SK-N-SH treated with all-trans-retinoic acid at 6 μM for 48 hours (cell line): Measurements from ENCODE around the gene BHMT2.
A peak's percentile ranks its signal among the peaks of the same experiment; 100 is the strongest.

ENCODE experiments used
- ATAC-seq: fragments of 200-7000 bp; cut with Tn5 transposase; 3 replicates; pipeline ENCODE4 v1.9.1; 2020; ENCODE audit warnings: mild to moderate bottlenecking, moderate library complexity
- BACH2 ChIP-seq: fragments of 250-450 bp; sonication (Bioruptor Pico); IDR thresholded peaks from 2 replicates; pipeline ENCODE4 v1.9.0; 2021; ENCODE audit warnings: mild to moderate bottlenecking, borderline replicate concordance
- CSDC2 ChIP-seq: fragments of 250-450 bp; sonication (Bioruptor Pico); IDR thresholded peaks from 2 replicates; pipeline ENCODE4 v1.5.0; 2020; ENCODE audit warnings: mild to moderate bottlenecking, moderate library complexity
- ESRRG ChIP-seq: fragments of 250-450 bp; sonication (Bioruptor Pico); IDR thresholded peaks from 2 replicates; pipeline ENCODE4 v1.6.1; 2021; ENCODE audit warnings: mild to moderate bottlenecking
- GLIS3 ChIP-seq: fragments of 250-450 bp; sonication (Bioruptor Pico); IDR thresholded peaks from 2 replicates; pipeline ENCODE4 v1.5.0; 2020; ENCODE audit warnings: mild to moderate bottlenecking, moderate library complexity
- ISL1 ChIP-seq: fragments of 250-450 bp; sonication (Bioruptor Pico); IDR thresholded peaks from 2 replicates; pipeline ENCODE4 v2.1.2; 2022; ENCODE audit warnings: mild to moderate bottlenecking, moderate library complexity
- OSR1 ChIP-seq: fragments of 250-450 bp; sonication (Bioruptor Pico); IDR thresholded peaks from 2 replicates; pipeline ENCODE4 v1.8.0; 2022; ENCODE audit warnings: moderate library complexity, mild to moderate bottlenecking, inconsistent platforms
- POU6F1 ChIP-seq: fragments of 250-450 bp; sonication (Bioruptor Pico); IDR thresholded peaks from 2 replicates; pipeline ENCODE4 v1.8.0; 2021; ENCODE audit warnings: low read depth, mild to moderate bottlenecking, moderate library complexity, borderline replicate concordance
- PPARA ChIP-seq: fragments of 250-450 bp; sonication (Bioruptor Pico); IDR thresholded peaks from 2 replicates; pipeline ENCODE4 v1.5.0; 2020; ENCODE audit warnings: mild to moderate bottlenecking, borderline replicate concordance
- RARB ChIP-seq: fragments of 250-450 bp; sonication (Bioruptor Pico); IDR thresholded peaks from 2 replicates; pipeline ENCODE4 v1.8.0; 2021; ENCODE audit warnings: mild to moderate bottlenecking, moderate library complexity
- TCF4 ChIP-seq: fragments of 250-450 bp; sonication (Bioruptor Pico); IDR thresholded peaks from 2 replicates; pipeline ENCODE4 v1.8.0; 2021; ENCODE audit warnings: mild to moderate bottlenecking, moderate library complexity, borderline replicate concordance
- TOX ChIP-seq: fragments of 250-450 bp; sonication (Bioruptor Pico); IDR thresholded peaks from 2 replicates; pipeline ENCODE4 v1.8.0; 2021; ENCODE audit warnings: mild to moderate bottlenecking, moderate library complexity, borderline replicate concordance
- ZC3H10 ChIP-seq: fragments of 250-450 bp; sonication (Bioruptor Pico); IDR thresholded peaks from 2 replicates; pipeline ENCODE4 v1.5.1; 2021; ENCODE audit warnings: mild to moderate bottlenecking, moderate library complexity
- ZFP3 ChIP-seq: fragments of 250-450 bp; sonication (Bioruptor Pico); IDR thresholded peaks from 2 replicates; pipeline ENCODE4 v1.5.0; 2020; ENCODE audit warnings: mild to moderate bottlenecking, moderate library complexity
- ZFP30 ChIP-seq: fragments of 450-650 bp; formaldehyde crosslinking; IDR thresholded peaks from 2 replicates; pipeline ENCODE4 v1.5.0; 2022; ENCODE audit warnings: mild to moderate bottlenecking, moderate library complexity
- ZNF565 ChIP-seq: fragments of 450-650 bp; formaldehyde crosslinking; conservative IDR thresholded peaks from 2 replicates; pipeline ENCODE4 v1.5.0; 2020; ENCODE audit warnings: low read depth, mild to moderate bottlenecking, moderate library complexity
- ZNF8 ChIP-seq: fragments of 450-650 bp; formaldehyde crosslinking; IDR thresholded peaks from 2 replicates; pipeline ENCODE4 v1.5.0; 2020; ENCODE audit warnings: mild to moderate bottlenecking, moderate library complexity
- TF ChIP-seq, protein P1 (sequence below): fragments of 250-450 bp; sonication (Bioruptor Pico); IDR thresholded peaks from 2 replicates; pipeline ENCODE4 v1.5.0; 2020; ENCODE audit warnings: mild to moderate bottlenecking, moderate library complexity
- TF ChIP-seq, protein P2 (sequence below): fragments of 250-450 bp; sonication (Bioruptor Pico); IDR thresholded peaks from 2 replicates; pipeline ENCODE4 v1.5.1; 2021; ENCODE audit warnings: mild to moderate bottlenecking, moderate library complexity
- TF ChIP-seq, protein P3 (sequence below): fragments of 250-450 bp; sonication (Bioruptor Pico); IDR thresholded peaks from 2 replicates; pipeline ENCODE4 v1.5.1; 2020; ENCODE audit warnings: low read depth, mild to moderate bottlenecking, moderate library complexity

Gene BHMT2

GRCh38 chr5:79042188-79042587 lies 27.4 kb upstream of the BHMT2 start:
- no peak for TF ChIP-seq GLIS3 (CRISPR knock-in tag)
- TF ChIP-seq, protein P1, sequence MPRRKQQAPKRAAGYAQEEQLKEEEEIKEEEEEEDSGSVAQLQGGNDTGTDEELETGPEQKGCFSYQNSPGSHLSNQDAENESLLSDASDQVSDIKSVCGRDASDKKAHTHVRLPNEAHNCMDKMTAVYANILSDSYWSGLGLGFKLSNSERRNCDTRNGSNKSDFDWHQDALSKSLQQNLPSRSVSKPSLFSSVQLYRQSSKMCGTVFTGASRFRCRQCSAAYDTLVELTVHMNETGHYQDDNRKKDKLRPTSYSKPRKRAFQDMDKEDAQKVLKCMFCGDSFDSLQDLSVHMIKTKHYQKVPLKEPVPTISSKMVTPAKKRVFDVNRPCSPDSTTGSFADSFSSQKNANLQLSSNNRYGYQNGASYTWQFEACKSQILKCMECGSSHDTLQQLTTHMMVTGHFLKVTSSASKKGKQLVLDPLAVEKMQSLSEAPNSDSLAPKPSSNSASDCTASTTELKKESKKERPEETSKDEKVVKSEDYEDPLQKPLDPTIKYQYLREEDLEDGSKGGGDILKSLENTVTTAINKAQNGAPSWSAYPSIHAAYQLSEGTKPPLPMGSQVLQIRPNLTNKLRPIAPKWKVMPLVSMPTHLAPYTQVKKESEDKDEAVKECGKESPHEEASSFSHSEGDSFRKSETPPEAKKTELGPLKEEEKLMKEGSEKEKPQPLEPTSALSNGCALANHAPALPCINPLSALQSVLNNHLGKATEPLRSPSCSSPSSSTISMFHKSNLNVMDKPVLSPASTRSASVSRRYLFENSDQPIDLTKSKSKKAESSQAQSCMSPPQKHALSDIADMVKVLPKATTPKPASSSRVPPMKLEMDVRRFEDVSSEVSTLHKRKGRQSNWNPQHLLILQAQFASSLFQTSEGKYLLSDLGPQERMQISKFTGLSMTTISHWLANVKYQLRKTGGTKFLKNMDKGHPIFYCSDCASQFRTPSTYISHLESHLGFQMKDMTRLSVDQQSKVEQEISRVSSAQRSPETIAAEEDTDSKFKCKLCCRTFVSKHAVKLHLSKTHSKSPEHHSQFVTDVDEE (CRISPR knock-in tag): no peak
- ATAC-seq: no peak

DNA sequence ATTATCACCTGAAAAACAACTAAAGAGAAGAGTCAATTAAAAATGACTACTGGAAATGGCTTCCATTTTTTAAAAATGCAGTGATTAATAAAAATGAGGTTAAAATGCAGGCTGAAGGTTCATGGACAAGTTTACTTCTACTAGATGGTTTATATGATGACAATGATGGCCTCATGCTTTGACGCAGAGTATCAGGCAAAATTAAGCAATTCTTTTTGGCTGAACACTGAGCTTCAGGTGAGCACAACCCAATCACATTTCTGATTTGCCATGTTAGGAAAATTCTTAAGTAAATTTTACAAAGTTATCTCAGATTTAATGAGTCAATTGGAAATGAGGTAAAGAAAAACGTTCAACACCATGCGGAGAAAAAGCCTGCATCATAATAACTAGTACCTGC lies 22.4 kb upstream of the BHMT2 start:
- ATAC-seq: no peak
- TF ChIP-seq ZFP3 (CRISPR knock-in tag): no peak
- TF ChIP-seq RARB (CRISPR knock-in tag): no peak
- TF ChIP-seq CSDC2 (CRISPR knock-in tag): no peak
- TF ChIP-seq, protein P2, sequence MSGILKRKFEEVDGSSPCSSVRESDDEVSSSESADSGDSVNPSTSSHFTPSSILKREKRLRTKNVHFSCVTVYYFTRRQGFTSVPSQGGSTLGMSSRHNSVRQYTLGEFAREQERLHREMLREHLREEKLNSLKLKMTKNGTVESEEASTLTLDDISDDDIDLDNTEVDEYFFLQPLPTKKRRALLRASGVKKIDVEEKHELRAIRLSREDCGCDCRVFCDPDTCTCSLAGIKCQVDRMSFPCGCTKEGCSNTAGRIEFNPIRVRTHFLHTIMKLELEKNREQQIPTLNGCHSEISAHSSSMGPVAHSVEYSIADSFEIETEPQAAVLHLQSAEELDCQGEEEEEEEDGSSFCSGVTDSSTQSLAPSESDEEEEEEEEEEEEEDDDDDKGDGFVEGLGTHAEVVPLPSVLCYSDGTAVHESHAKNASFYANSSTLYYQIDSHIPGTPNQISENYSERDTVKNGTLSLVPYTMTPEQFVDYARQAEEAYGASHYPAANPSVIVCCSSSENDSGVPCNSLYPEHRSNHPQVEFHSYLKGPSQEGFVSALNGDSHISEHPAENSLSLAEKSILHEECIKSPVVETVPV (CRISPR knock-in tag): no peak
- TF ChIP-seq ZNF565: no peak
- no peak for TF ChIP-seq POU6F1 (CRISPR knock-in tag)
- no peak for TF ChIP-seq ISL1 (CRISPR knock-in tag)
- TF ChIP-seq, protein P3, sequence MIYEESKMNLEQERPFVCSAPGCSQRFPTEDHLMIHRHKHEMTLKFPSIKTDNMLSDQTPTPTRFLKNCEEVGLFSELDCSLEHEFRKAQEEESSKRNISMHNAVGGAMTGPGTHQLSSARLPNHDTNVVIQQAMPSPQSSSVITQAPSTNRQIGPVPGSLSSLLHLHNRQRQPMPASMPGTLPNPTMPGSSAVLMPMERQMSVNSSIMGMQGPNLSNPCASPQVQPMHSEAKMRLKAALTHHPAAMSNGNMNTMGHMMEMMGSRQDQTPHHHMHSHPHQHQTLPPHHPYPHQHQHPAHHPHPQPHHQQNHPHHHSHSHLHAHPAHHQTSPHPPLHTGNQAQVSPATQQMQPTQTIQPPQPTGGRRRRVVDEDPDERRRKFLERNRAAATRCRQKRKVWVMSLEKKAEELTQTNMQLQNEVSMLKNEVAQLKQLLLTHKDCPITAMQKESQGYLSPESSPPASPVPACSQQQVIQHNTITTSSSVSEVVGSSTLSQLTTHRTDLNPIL (CRISPR knock-in tag): no peak
- TF ChIP-seq ZC3H10 (CRISPR knock-in tag): no peak
- no peak for TF ChIP-seq ZNF8 (CRISPR knock-in tag)
- TF ChIP-seq, all 23 proteins: peak for 0

DNA sequence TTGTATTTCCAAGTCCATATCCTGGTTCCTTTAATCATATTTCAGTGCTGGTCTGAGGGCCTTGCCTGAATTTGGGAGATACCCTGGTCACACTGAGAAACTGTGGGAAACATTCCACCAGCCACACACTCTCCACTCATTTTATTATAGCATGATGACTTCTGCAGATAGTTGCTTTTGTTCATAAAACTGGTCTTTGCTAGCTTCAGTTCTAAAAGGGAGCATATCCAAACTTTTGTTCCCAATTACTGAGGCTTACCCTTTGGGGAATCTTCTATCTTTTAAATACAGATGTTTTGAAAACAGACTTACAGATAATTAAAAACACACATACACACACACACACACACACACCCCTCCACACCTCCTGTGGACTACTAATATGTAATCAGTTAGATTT lies 21.1 kb upstream of the BHMT2 start:
- ATAC-seq: no peak
- 0 out of 2 replicates have a peak, but pooled peaks have one; percentile 23 for TF ChIP-seq TCF4 (CRISPR knock-in tag)
- TF ChIP-seq, protein P3 (CRISPR knock-in tag): no peak

DNA sequence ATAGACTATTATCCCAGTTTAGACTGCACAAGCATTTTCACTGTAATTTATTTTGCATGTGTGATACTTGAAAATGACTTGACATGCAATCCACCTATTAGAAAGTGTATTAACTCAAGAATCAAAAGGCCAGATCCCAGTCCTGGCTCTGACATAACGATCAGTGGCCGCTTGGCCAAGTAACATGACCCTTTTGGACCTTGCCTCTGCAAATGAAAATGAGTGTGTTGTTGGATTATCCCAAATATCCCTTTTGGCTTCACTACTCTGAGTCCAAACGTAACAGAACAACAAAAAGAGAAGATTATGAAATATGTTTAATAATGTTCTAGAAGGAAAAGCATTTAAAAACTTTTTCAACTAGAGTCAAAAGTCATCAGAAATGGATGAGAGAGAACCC lies 19.1 kb upstream of the BHMT2 start:
- no peak for ATAC-seq
- TF ChIP-seq, protein P2 (CRISPR knock-in tag): no peak
- TF ChIP-seq CSDC2 (CRISPR knock-in tag) (no peak), RARB (CRISPR knock-in tag) (no peak), ESRRG (CRISPR knock-in tag) (no peak), OSR1 (CRISPR knock-in tag) (no peak), BACH2 (no peak), ZNF8 (CRISPR knock-in tag) (no peak), ZFP30 (CRISPR knock-in tag) (no peak), ZNF565 (no peak), ISL1 (CRISPR knock-in tag) (no peak), POU6F1 (CRISPR knock-in tag) (no peak), PPARA (CRISPR knock-in tag) (no peak), TOX (CRISPR knock-in tag) (no peak), ZFP3 (CRISPR knock-in tag) (no peak), ZC3H10 (CRISPR knock-in tag) (no peak), TCF4 (CRISPR knock-in tag) (no peak)
- TF ChIP-seq, protein P1 (CRISPR knock-in tag): no peak
